ENCODE data around the gene ASTN2.

DNA sequence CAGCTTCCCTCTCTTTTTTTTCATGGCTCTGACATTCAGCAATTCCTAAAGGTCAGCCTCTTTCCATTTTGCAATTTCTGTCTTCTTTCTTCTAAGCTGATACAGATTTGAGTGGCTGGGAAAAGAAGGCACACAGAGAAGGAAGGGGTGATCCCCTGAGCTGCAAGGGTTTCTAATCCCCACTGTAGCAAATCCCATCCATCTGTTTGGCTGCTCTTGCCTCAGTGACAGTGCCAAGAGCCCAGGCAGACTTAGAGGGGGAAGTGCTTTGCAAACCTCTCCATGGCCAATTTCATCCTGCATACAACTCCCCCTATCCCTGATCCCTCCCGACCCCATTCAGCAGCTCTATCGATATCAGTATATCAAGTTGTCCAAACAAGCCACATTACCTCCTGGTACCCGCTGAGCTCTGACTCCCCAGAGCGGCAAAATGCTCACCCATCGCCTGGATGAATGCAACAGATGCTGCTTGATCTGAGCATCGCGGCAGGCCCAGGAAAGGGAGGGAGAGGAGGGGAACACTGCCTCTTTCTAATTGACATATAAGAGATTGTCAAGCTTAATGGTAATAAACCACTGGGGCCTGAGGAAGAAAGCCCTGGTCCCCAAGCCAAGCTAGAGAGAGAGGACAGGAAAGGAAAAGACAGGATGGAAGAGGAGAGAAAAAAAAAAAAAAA is 268.9 kb downstream of the ASTN2 start:
- TF ChIP-seq POLR2A (IDR thresholded peaks at IDR 0.05) = no peak
- TF ChIP-seq, protein P1, sequence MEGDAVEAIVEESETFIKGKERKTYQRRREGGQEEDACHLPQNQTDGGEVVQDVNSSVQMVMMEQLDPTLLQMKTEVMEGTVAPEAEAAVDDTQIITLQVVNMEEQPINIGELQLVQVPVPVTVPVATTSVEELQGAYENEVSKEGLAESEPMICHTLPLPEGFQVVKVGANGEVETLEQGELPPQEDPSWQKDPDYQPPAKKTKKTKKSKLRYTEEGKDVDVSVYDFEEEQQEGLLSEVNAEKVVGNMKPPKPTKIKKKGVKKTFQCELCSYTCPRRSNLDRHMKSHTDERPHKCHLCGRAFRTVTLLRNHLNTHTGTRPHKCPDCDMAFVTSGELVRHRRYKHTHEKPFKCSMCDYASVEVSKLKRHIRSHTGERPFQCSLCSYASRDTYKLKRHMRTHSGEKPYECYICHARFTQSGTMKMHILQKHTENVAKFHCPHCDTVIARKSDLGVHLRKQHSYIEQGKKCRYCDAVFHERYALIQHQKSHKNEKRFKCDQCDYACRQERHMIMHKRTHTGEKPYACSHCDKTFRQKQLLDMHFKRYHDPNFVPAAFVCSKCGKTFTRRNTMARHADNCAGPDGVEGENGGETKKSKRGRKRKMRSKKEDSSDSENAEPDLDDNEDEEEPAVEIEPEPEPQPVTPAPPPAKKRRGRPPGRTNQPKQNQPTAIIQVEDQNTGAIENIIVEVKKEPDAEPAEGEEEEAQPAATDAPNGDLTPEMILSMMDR (IDR thresholded peaks at IDR 0.05) = no peak
- TF ChIP-seq EP300 (IDR thresholded peaks at IDR 0.05) = no peak
